Measurements from ENCODE around the gene AKR7A3. TPM values are rescaled to one million over a fixed set of nuclear protein-coding genes. Genes with fewer than 3 reads are reported as not detected.
"Not testable (repeated sequence)": the region's sequence is repeated elsewhere in the genome, so short reads cannot be mapped to it uniquely, and the experiment has no call there.

AKR7A3 gene
- 11.7 TPM for total RNA-seq

DNA sequence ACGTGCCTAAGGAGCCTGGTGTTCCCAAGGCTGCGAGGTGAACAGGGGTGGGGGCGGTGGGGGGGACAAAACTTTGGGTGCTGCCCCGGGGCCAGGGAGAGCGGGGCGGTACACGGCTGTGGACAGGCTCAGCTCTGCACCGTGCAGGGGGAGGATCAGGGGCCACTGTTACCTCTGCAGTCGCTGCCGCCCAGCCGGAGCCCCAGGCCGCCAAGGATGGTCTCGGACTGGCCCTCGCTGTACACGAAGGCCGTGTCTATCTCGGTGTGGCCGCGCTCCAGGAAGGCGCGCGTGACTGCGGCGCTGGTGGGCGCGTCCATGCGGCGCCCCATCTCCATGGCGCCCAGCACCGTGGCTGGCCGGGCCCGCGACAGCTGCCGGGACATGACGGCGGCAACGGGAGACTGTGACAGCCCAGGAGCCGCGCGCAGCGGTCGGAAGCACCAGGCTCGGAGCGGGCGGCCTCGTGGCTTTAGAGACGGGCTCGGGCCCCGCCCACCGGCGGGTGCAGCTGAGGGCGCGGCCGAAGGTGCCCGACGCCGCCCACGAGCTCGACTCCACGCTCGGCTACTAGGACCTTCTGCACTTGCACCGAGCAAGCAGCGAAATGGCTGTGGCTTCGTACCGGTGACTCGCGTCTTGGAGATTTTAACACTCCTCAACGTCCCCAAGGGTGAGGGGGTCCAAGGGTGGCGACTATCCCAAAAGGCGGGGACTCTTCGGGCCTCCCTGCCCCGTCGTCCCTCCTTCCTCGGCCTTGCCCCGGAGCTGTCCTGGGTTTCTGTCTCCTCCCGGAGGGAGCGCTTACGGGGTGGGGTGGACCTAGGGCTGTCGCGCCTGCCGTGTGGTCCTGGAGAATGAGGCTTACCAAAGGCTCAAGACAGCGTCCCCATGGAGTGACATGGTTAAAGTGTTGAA lies at the start of gene AKR7A3:
TSS of gene AKR7A3 (minus strand) at position 447 of the 918 bp plus-strand sequence. CDS start at position 386, 61 bp downstream.
- DNase-seq (ENCODE audit: low spot score in 2 of 2); H3K9me3 ChIP-seq; intact Hi-C loops (cut with DNase I): not testable (repeated sequence)

GRCh38 chr1:19338323-19338762 lies 49.8 kb upstream of the AKR7A3 start:
- intact Hi-C loops (cut with DNase I): no loop called here
- DNase-seq (ENCODE audit: low spot score in 2 of 2): no peak
- Histone ChIP-seq H3K27ac (no peak overlapping the region), H3K9me3 (no peaks in the 10 kb centered on the region), H3K4me3 (no peak overlapping the region), H3K4me1 (peaks cover 4 to 8% of the 10 kb centered on the region in 2 donors), H3K27me3 (no peaks in the 10 kb centered on the region), H3K36me3 (peaks cover 49 to 53% of the 10 kb centered on the region in 2 donors)
- TF ChIP-seq, protein P1, sequence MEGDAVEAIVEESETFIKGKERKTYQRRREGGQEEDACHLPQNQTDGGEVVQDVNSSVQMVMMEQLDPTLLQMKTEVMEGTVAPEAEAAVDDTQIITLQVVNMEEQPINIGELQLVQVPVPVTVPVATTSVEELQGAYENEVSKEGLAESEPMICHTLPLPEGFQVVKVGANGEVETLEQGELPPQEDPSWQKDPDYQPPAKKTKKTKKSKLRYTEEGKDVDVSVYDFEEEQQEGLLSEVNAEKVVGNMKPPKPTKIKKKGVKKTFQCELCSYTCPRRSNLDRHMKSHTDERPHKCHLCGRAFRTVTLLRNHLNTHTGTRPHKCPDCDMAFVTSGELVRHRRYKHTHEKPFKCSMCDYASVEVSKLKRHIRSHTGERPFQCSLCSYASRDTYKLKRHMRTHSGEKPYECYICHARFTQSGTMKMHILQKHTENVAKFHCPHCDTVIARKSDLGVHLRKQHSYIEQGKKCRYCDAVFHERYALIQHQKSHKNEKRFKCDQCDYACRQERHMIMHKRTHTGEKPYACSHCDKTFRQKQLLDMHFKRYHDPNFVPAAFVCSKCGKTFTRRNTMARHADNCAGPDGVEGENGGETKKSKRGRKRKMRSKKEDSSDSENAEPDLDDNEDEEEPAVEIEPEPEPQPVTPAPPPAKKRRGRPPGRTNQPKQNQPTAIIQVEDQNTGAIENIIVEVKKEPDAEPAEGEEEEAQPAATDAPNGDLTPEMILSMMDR (IDR thresholded peaks at IDR 0.05): no peak

More for the DNA sequence above, at the start of gene AKR7A3:
- not testable (repeated sequence) for H3K36me3 ChIP-seq, H3K27me3 ChIP-seq, H3K4me1 ChIP-seq, H3K27ac ChIP-seq
- peak within 1 kb of the TSS; percentile 31 to 65 for H3K4me3 ChIP-seq

DNA sequence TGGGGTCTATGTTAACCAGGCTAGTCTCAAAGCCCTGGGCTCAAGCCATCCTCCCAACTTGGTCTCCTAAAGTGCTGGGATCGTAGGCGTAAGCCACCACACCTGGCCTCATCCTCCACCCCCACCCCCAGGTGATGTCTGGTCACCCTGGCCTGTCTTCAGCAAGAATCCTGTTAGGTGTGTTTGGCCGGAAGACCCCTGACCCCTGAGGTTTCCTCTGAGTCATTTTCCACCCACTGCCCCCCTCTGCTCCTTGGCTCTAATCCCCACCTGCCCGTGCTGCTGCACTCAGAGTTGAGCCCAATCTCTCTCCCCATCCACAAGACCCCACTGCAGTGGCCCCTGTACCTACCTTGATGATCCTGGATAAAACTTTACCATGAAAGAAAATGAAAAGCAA lies 48.7 kb upstream of the AKR7A3 start:
- H3K4me1 ChIP-seq: peaks cover 4 to 7% of the 10 kb centered on the region in 2 donors
- no peak overlapping the region for H3K27ac ChIP-seq
- DNase-seq (ENCODE audit: low spot score in 2 of 2): no peak
- H3K36me3 ChIP-seq: peaks cover 38 to 46% of the 10 kb centered on the region in 2 donors
- H3K27me3 ChIP-seq: no peaks in the 10 kb centered on the region
- no peaks in the 10 kb centered on the region for H3K9me3 ChIP-seq
- intact Hi-C loops (cut with DNase I): no loop called here
- TF ChIP-seq, protein P1 (IDR thresholded peaks at IDR 0.05): no peak
- H3K4me3 ChIP-seq: no peak overlapping the region

- Histone ChIP-seq H3K4me3 (no peak overlapping the region), H3K9me3 (no peaks in the 10 kb centered on the region), H3K4me1 (peaks cover 0 to 4% of the 10 kb centered on the region in 2 donors), H3K27ac (no peak overlapping the region), H3K27me3 (no peaks in the 10 kb centered on the region), H3K36me3 (peaks cover 35 to 47% of the 10 kb centered on the region in 2 donors)
- intact Hi-C loops (cut with DNase I): no loop called here
- no peak for DNase-seq (ENCODE audit: low spot score in 2 of 2)
- TF ChIP-seq, protein P1 (IDR thresholded peaks at IDR 0.05): no peak
Measured at GRCh38 chr1:19336543-19336942, 48.0 kb upstream of the AKR7A3 start.

- TF ChIP-seq, protein P1 (IDR thresholded peaks at IDR 0.05): no peak
- Histone ChIP-seq H3K27ac (no peak overlapping the region), H3K4me1 (no peaks in the 10 kb centered on the region), H3K36me3 (peaks cover 18 to 25% of the 10 kb centered on the region in 2 donors), H3K4me3 (no peak overlapping the region), H3K9me3 (no peaks in the 10 kb centered on the region), H3K27me3 (no peaks in the 10 kb centered on the region)
- intact Hi-C loops (cut with DNase I): no loop called here
- no peak for DNase-seq (ENCODE audit: low spot score in 2 of 2)
Measured at GRCh38 chr1:19333587-19334354, 45.2 kb upstream of the AKR7A3 start.
